PC-9 (cell line): ENCODE results near the gene MDP1. TPM values are rescaled to one million over a fixed set of nuclear protein-coding genes. Genes with fewer than 3 reads are reported as not detected.

Experiments used
- BruUV-seq: library from RNA; stranded (reverse); fragments of 400-500 nt; replicated peaks from 2 replicates; lab custom pipeline; 2021; lab: Mats Ljungman, UMichigan
- CTCF ChIA-PET: fragments of 300-600 bp; sonication (Branson Sonifier 250); formaldehyde crosslinking; loops from one replicate; lab custom pipeline; 2022; ENCODE audit warnings: antibody characterized with exemption; lab: Charles Lee
- POLR2A ChIA-PET: fragments of 300-600 bp; sonication (Branson Sonifier 250); formaldehyde crosslinking; loops from one replicate; lab custom pipeline; 2022; ENCODE audit warnings: antibody characterized with exemption; ENCODE audit not compliant: unreplicated experiment; lab: Charles Lee
- DNase-seq, 2 experiments: peaks; one replicate each; pipeline versions ENCODE4 v3.0.0 to v3.0.0-alpha.2; 2015 to 2022; ENCODE audit warnings: mixed read lengths in 1 of 2
- H2AFZ ChIP-seq: fragments of 200-600 bp; sonication (generic); 2 replicates; pipeline ENCODE4 v1.8.1; 2017; ENCODE audit warnings: antibody characterized with exemption
- H3F3A ChIP-seq: fragments of 200-600 bp; sonication (generic); 2 replicates; pipeline ENCODE4 v1.8.1; 2017; ENCODE audit warnings: antibody characterized with exemption, mild to moderate bottlenecking, low read depth; ENCODE audit not compliant: insufficient read depth
- H3K27ac ChIP-seq: fragments of 200-600 bp; sonication (generic); 2 replicates; pipeline ENCODE4 v1.6.1; 2016; ENCODE audit warnings: mixed run types
- H3K27me3 ChIP-seq: fragments of 200-600 bp; sonication (generic); 2 replicates; pipeline ENCODE4 v1.6.1; 2016; ENCODE audit warnings: low read depth, mixed run types; ENCODE audit not compliant: insufficient read depth
- H3K36me3 ChIP-seq: fragments of 200-600 bp; sonication (generic); 2 replicates; pipeline ENCODE4 v1.6.1; 2016; ENCODE audit warnings: low read depth, mixed run types
- H3K4me1 ChIP-seq: fragments of 200-600 bp; sonication (generic); replicated peaks from 2 replicates; pipeline ENCODE4 v1.6.1; 2016; ENCODE audit warnings: mixed run types; ENCODE audit not compliant: insufficient read depth
- H3K4me2 ChIP-seq: fragments of 200-600 bp; sonication (generic); 2 replicates; pipeline ENCODE4 v1.6.1; 2017; ENCODE audit warnings: mixed run types
- H3K4me3 ChIP-seq: fragments of 200-600 bp; sonication (generic); 2 replicates; pipeline ENCODE4 v1.6.1; 2016; ENCODE audit warnings: mixed run types
- H3K79me2 ChIP-seq: fragments of 200-600 bp; sonication (generic); 2 replicates; pipeline ENCODE4 v1.6.1; 2017; ENCODE audit warnings: low read depth, mixed run types
- H3K9me2 ChIP-seq: fragments of 200-600 bp; sonication (generic); 2 replicates; pipeline ENCODE4 v1.8.1; 2017; ENCODE audit warnings: mild to moderate bottlenecking; ENCODE audit not compliant: insufficient read depth
- H3K9me3 ChIP-seq: fragments of 200-600 bp; sonication (generic); 2 replicates; pipeline ENCODE4 v1.8.1; 2016; ENCODE audit warnings: low read depth; ENCODE audit not compliant: insufficient read depth
- H4K20me1 ChIP-seq: fragments of 200-600 bp; sonication (generic); 2 replicates; pipeline ENCODE4 v1.8.1; 2017; ENCODE audit not compliant: insufficient read depth
- EZH2 ChIP-seq: fragments of 200-600 bp; sonication (generic); IDR thresholded peaks from 2 replicates; pipeline ENCODE4 v1.8.0; 2017; ENCODE audit warnings: antibody characterized with exemption, low read depth
- intact Hi-C: fragments of 100-400 bp; cut with micrococcal nuclease; formaldehyde crosslinking; loops from one replicate; pipeline ENCODE4 v1.10.0; 2022; ENCODE audit not compliant: unreplicated experiment
- total RNA-seq: library from RNA; stranded (reverse); gene quantifications from 2 replicates; pipeline ENCODE4 v1.2.3, GENCODE V29; 2021
- TF ChIP-seq, protein P1 (sequence below): fragments of 200-600 bp; sonication (generic); conservative IDR thresholded peaks from 2 replicates; pipeline ENCODE4 v1.6.1; 2017; ENCODE audit warnings: mixed run types, antibody characterized with exemption, mild to moderate bottlenecking, moderate library complexity

The MDP1 gene
- total RNA-seq, 1 experiment from 2014 or later: 8.7 TPM

DNA sequence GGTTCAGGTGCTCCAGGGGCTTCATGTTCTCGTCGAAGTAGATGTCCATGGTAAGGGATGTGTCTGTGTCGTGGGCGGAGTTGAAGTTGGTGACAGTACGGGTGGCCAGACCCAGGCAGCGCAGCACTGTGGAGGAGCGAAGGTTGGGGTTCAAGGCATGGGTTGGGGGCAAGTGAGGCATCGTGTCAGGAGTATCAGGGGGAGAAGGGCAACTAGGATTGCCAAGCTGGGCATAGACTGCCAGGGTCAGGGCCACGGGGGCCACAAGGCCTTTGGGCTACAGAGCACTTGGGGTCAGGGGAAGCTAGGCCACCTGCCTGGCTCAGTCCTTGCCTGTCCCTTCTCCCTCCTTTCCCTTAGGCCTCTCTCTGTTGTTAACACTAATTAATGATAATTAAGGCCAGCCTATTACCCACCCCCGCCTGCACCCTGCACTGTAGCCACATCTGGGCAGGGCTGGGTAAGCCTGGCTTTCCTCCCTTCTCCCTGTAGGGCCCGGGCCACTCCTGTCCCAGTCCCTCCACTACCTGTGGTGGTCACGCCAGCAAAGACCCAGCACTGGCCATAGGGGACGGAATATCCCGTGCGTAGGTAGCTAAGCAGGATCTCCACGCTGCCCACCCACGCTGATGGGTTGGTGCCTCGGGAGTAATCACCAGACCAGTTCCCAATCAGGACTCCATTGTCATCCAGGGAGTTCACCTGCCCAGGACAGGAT lies 42.8 kb upstream of the MDP1 start:
- no peak overlapping the region for H3K27ac ChIP-seq
- TF ChIP-seq EZH2: no peak
- TF ChIP-seq, protein P1, sequence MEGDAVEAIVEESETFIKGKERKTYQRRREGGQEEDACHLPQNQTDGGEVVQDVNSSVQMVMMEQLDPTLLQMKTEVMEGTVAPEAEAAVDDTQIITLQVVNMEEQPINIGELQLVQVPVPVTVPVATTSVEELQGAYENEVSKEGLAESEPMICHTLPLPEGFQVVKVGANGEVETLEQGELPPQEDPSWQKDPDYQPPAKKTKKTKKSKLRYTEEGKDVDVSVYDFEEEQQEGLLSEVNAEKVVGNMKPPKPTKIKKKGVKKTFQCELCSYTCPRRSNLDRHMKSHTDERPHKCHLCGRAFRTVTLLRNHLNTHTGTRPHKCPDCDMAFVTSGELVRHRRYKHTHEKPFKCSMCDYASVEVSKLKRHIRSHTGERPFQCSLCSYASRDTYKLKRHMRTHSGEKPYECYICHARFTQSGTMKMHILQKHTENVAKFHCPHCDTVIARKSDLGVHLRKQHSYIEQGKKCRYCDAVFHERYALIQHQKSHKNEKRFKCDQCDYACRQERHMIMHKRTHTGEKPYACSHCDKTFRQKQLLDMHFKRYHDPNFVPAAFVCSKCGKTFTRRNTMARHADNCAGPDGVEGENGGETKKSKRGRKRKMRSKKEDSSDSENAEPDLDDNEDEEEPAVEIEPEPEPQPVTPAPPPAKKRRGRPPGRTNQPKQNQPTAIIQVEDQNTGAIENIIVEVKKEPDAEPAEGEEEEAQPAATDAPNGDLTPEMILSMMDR: no peak
- H3F3A ChIP-seq: no peaks in the 10 kb centered on the region
- H2AFZ ChIP-seq: no peak overlapping the region
- H3K4me3 ChIP-seq: no peak overlapping the region
- ChIA-PET CTCF (interaction anchor here (1.0 kb wide), 1 partner anchor 16 kb away, joined by 3 read pairs; the partner anchor contains the start of gene TINF2), POLR2A (interaction anchor here (0.7 kb wide), 1 partner anchor 42 kb away, joined by 3 read pairs; no protein-coding TSS in a partner anchor)
- intact Hi-C loops: no loop called here
- no peaks in the 10 kb centered on the region for H4K20me1 ChIP-seq
- H3K9me3 ChIP-seq: no peaks in the 10 kb centered on the region
- no peak for DNase-seq
- no peak overlapping the region for H3K4me2 ChIP-seq
- no peaks in the 10 kb centered on the region for H3K36me3 ChIP-seq
- no TSS peak for BruUV-seq
- H3K27me3 ChIP-seq: no peaks in the 10 kb centered on the region
- no peaks in the 10 kb centered on the region for H3K9me2 ChIP-seq
- no peaks in the 10 kb centered on the region for H3K79me2 ChIP-seq
- H3K4me1 ChIP-seq: no peaks in the 10 kb centered on the region

DNA sequence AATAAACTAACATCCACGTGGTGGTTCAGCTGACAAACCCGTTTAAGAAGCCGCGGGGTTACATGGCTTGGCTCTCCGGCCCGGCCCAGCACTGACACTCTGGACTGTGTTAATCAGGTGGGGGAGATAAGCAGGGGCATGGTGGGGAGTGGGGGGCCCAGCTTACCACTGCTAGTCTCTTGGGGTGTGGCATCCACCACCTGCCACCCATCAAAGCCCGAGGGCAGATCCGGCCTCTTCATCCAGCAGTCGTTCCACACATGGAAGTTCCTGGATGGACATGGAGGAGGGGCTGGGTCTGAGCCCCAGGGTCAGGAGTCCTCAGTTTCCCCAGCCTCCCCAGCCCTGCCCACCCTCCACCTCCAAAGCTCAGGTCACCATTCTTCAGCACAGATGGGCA lies 42.3 kb upstream of the MDP1 start:
- H3K4me2 ChIP-seq: no peak overlapping the region

DNA sequence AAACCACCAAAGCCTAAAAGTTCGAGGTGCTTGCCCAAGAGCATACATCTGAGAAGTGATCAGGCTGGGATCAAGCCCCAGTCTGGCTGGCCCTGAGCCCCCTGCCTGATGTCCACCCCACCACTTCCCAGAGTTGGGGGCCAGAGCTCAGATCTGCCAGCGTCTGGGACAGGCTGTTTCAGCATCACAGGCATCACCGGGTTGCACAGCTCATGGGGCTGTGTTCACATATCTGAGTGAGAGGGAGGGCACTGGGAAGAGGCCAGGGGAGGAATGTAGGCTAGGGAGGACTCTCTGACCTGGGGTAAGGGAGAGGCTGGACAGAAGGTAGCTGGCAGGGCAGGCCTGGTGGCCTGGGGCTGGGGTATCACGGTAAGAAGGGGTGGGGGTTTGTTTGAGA lies 41.1 kb upstream of the MDP1 start:
- Histone ChIP-seq H3K4me1 (no peaks in the 10 kb centered on the region), H3K79me2 (no peaks in the 10 kb centered on the region), H3F3A (no peaks in the 10 kb centered on the region), H4K20me1 (no peaks in the 10 kb centered on the region), H3K4me2 (no peak overlapping the region), H3K9me2 (no peaks in the 10 kb centered on the region), H3K4me3 (no peak overlapping the region), H3K9me3 (no peaks in the 10 kb centered on the region), H3K27ac (no peak overlapping the region), H2AFZ (no peak overlapping the region), H3K36me3 (no peaks in the 10 kb centered on the region), H3K27me3 (no peaks in the 10 kb centered on the region)
- BruUV-seq: no TSS peak
- intact Hi-C loops: no loop called here
- TF ChIP-seq, protein P1: no peak
- no peak for TF ChIP-seq EZH2
- CTCF ChIA-PET: no interaction called here
- POLR2A ChIA-PET: no interaction called here
- DNase-seq: no peak

More for the DNA sequence above, 42.3 kb upstream of the MDP1 start:
- H3F3A ChIP-seq: no peaks in the 10 kb centered on the region
- H3K27me3 ChIP-seq: no peaks in the 10 kb centered on the region
- H3K4me3 ChIP-seq: no peak overlapping the region
- no TSS peak for BruUV-seq
- DNase-seq: no peak
- H2AFZ ChIP-seq: no peak overlapping the region
- CTCF ChIA-PET: no interaction called here
- H3K4me1 ChIP-seq: no peaks in the 10 kb centered on the region
- no peak overlapping the region for H3K27ac ChIP-seq
- intact Hi-C loops: no loop called here
- no peaks in the 10 kb centered on the region for H3K36me3 ChIP-seq
- TF ChIP-seq, protein P1: no peak
- H3K9me2 ChIP-seq: no peaks in the 10 kb centered on the region
- POLR2A ChIA-PET: no interaction called here
- no peaks in the 10 kb centered on the region for H4K20me1 ChIP-seq
- no peaks in the 10 kb centered on the region for H3K9me3 ChIP-seq
- no peaks in the 10 kb centered on the region for H3K79me2 ChIP-seq
